HG03175 (cell line): ENCODE data around the gene GOLGA5.
"Not testable (repeated sequence)": the region's sequence is repeated elsewhere in the genome, so short reads cannot be mapped to it uniquely, and the experiment has no call there.

Experiments
- ATAC-seq: cut with Tn5 transposase; IDR thresholded peaks from one replicate; pipeline ENCODE4 v1.9.1; 2021; ENCODE audit warnings: mild to moderate bottlenecking, moderate library complexity; ENCODE audit not compliant: unreplicated experiment

The GOLGA5 gene

DNA sequence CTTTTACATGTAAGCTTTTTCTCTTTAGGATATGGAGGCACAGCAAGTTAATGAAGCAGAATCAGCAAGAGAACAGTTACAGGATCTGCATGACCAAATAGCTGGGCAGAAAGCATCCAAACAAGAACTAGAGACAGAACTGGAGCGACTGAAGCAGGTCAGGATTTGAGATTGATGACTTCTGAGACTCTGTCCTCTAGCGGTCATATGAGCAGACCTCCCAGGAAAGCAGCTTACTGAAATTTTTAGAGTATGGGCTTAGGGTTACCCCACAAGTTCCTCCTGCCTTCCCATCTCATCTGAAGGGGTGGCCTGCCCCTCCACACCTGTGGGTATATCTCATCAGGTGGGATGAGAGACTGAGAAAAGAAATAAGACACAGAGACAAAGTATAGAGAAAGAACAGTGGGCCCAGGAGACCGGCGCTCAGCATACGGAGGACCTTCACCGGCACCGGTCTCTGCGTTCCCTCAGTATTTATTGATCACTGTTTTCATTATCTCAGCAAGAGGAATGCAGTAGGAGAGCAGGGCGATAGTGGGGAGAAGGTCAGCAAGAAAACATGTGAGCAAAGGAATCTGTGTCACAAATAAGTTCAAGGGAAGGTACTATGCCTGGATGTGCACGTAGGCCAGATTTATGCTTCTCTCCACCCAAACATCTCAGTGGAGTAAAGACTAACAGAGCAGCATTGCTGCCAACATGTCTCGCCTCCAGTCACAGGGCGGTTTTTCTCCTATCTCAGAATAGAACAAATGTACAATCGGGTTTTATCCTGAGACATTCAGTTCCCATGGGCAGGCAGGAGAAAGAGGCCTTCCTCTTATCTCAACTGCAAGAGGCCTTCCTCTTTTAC lies 25.8 kb downstream of the GOLGA5 start:
- not testable (repeated sequence) for ATAC-seq

- not testable (repeated sequence) for ATAC-seq
These were observed 26.4 kb downstream of the GOLGA5 start for GRCh38 chr14:92820536-92820840.

GRCh38 chr14:92830902-92831301 lies 36.8 kb downstream of the GOLGA5 start:
- no peak for ATAC-seq

DNA sequence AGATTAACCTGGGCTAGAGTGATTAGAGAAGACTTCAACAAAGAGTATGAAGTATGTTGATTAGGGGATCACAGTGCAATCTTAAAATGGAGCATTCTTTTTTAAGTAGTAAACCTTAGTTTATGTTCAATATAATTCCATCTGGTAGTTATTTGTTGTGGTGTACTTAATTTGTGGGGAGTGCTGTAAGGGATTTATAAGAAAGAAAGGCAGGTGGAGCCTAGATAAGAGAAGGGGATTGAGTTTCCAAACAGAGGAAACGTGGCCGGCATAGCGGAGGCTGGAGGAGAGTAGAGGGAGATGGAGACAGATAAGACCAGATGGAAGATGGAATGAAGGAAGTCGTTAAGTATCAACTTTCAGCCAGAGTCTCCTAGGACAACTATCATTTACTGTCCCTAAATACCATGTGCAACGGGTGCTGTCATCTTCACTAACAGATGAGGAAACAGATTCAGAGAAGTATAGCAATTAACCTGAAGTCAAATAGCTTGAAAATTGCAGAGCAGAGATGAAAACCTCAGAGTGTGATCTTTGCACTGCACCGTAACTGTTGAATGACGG lies 38.1 kb downstream of the GOLGA5 start:
- ATAC-seq = no peak

DNA sequence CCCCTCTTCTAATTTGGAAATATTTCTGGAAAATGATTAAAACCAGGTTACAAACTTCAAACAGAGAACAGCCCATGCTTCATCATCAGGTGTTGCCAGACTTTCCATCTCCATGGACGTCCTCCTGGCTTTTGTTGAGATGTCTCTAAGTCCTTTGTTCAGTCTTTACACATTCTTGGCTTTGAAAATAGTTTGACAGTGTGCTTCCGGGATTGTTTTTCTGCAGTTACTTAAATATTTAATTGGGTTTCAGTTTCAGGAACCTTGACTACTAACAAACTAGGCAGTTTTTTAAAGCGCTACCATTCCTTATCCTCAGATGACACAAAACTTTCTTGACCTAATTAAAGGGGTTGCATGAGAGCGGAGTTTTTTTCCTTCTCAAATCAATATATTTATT lies 47.8 kb downstream of the GOLGA5 start:
- ATAC-seq = no peak

GRCh38 chr14:92844204-92844603 lies 50.1 kb downstream of the GOLGA5 start:
- ATAC-seq = no peak

DNA sequence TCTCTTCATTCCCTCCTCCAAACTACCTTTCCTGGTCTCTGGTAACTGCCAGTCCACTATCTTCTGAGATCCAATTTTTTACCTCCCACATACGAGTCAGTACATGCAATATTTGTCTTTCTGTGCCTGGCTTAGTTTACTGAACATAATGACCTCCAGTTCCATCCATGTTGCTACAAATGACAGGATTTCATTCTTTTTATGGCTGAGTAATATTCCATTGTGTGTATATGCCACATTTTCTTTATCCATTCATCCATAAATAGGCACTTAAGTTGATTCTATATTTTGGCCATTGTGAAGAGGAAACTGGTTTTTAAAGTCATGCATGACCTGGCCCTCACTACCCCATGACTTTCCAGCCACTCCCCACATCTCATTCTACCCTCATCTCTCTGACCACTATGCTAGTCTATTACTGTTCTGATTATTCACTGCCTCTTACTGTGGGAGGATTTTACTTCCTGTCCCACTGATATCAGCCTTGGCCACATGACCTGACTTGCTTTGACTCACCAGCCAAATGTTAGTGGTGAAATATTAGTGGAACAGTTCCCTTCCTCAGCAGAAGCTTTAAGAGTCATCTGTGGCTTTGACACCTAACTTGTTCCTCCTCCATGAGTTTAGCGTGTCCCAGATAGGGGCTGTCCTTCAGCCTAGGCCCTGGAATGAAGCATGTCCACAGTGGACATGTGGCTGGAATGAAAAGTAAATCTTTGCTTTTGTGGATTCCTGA lies 52.2 kb downstream of the GOLGA5 start:
- ATAC-seq = peak; percentile 95

- ATAC-seq = no peak
These were observed 53.2 kb downstream of the GOLGA5 start for GRCh38 chr14:92847278-92847677.

DNA sequence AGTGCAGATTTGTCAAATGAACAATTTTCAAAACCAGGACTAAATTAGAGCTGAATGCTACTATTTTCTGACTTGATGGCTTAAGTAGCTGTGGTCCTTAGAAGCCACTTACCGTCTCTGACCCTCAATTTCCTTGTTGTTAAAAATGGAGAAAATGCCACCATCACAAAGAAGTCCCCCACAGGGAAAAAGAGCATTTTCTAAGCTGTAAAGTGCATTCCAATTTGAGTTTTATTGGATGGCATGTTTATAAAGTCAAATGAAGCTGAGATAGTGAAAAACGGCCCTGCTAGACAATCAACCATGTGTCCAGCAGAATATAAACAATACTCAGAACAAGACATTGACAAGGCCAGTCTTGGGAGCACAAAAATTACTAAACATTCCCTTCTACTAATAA lies 53.6 kb downstream of the GOLGA5 start:
- ATAC-seq = no peak

GRCh38 chr14:92848887-92849286 lies 54.8 kb downstream of the GOLGA5 start:
- ATAC-seq = no peak

- ATAC-seq = no peak
These were observed 56.4 kb downstream of the GOLGA5 start for GRCh38 chr14:92850492-92850891.

DNA sequence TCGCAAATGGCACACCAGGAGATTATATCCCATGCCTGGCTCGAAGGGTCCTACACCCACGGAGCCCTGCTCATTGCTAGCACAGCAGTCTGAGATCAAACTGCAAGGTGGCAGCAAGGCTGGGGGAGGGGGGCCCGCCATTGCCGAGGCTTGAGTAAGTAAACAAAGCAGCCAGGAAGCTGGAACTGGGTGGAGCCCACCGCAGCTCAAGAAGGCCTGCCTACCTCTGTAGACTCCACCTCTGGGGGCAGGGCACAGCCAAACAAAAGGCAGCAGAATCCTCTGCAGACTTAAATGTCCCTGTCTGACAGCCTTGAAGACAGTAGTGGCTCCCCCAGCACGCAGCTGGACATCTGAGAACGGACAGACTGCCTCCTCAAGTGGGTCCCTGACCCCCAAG lies 59.0 kb downstream of the GOLGA5 start:
- ATAC-seq = not testable (repeated sequence)

DNA sequence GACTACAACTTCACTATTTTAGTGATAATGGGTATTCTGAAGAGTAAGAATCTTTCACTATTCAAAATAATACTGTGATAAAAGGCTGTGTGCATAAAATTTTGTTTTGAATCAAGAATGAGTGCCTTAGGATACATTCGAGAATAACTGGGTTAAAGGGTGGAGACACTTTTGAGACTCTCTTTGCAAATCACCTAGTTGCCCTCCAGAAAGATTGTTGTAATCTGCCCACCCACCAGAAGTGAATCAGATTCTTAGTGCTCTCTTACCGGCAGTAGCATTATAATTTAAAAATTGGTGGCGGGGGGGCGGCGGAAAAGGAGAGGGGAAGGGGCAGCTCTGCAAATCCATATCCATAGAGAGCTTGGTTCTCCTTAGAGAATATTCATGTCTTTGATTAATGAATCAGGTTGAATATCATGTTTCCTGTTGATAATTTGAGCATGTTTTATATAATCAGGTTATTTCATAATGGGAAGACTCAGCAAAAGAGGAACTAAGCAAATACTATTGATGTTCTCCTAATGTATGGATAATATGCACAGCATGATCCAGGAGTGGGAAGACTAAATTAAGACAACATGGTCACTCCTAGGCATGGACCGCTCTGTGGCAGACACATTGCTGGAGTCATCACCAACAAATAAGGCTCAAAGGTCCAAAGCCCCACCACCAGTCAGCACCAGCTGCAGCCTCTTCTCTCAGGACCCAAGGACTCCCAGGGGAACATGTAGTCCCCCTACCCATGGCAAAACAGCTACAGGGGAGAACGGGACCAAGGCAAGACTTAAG lies 66.1 kb downstream of the GOLGA5 start:
- no peak for ATAC-seq

DNA sequence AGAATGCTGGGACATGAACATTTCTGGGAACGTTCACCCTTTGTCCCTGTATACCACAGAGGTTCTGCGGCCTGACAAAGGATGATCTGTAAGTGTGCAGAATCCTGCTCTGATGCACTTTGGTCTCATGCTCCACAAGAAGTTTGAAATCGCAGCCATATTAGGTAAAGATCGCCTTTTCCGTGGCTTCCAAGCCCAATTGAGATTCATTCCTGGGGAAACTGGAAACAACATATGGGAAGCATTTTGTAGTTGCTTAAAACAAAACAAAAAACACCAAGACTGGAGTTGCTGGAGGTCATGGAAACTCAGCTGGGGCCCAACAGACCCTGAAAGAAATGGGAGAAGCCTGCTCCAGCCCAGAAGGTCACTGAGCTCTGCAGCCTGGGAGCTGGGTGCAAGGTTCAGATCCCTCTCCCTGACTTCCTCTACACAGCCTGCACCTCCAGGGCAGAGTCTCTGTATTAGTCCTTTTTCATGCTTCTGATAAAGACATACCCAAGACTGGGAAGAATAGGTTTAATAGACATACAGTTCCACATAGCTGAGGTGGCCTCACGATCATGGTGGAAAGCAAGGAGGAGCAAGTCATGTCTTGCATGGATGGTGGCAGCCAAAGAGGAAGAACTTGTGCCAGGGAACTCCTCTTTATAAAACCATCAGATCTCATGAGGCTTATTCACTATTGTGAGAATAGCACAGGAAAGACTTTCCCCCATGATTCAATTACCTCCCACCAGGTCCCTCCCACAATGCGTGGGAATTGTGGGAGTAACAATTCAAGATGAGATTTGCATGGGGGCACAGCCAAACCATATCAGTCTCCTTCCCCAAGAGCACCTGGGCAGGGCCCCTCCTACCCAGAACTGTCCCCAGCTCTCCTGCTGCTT lies 68.0 kb downstream of the GOLGA5 start:
- ATAC-seq = no peak

DNA sequence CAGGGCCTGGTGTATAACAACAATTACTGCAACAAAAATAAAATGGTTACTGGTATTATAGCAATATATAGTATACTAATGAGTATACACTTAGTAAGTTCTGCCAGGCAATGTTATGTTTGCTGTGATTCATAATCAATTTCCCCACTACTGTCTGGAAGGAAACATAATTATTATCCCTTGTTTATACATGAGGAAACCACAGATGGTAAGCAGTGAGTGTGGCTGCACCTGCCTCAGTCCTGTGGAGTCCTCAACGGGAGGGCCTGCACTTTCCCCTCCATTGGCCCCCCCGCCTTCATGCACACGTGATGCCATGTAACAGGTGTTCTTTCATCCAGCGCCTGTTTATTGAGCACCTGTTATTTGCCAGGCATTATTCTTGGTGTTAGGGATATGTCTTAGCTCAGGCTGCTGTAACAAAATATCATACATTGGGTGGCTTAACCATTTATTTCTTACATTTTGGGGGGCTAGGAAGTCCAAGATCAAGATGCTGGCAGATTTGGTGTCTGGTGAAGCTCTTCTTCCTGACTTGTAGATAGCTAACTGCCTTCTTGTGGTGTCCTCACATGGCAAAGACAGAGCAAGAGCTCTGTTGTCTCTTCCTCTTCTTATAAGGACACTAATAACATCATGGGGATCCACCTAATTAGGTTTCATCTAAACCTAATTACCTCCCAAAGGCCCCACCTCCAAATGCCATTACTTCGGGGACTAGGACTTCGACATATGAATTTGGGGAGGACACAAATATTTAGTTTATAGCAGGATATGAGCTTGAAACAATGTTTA lies 69.4 kb downstream of the GOLGA5 start:
- no peak for ATAC-seq

GRCh38 chr14:92865674-92866073 lies 71.6 kb downstream of the GOLGA5 start:
- ATAC-seq = no peak

- no peak for ATAC-seq
These were observed 72.2 kb downstream of the GOLGA5 start for GRCh38 chr14:92866181-92866752.

- ATAC-seq = no peak
These were observed 73.1 kb downstream of the GOLGA5 start for GRCh38 chr14:92866901-92867865.
